Brain microvascular endothelial cell (primary cell): Measurements from ENCODE around the gene ZNF804B.

Experiments used
- DNase-seq: peaks from one replicate; pipeline ENCODE4 v3.0.0-alpha.2; 2020
- H3K27ac ChIP-seq: fragments of 250-450 bp; sonication (Bioruptor Pico); 2 replicates; pipeline ENCODE4 v1.5.1; 2020; ENCODE audit warnings: mild to moderate bottlenecking, moderate library complexity
- H3K27me3 ChIP-seq: fragments of 250-450 bp; sonication (Bioruptor Pico); replicated peaks from 2 replicates; pipeline ENCODE4 v1.5.1; 2020; ENCODE audit warnings: mild to moderate bottlenecking
- H3K36me3 ChIP-seq: fragments of 250-450 bp; sonication (Bioruptor Pico); replicated peaks from 2 replicates; pipeline ENCODE4 v1.5.1; 2020; ENCODE audit warnings: mild to moderate bottlenecking
- H3K4me3 ChIP-seq: 2 replicates; pipeline ENCODE4 v1.5.1; 2011; ENCODE audit warnings: low read depth, mild to moderate bottlenecking, control low read depth, low read length, moderate library complexity
- in situ Hi-C: cut with HindIII; loops from 2 replicates; pipeline ENCODE4 v1.10.0; 2017; ENCODE audit warnings: low sequenced_read_pairs, low pct_ligation_motif_present
- TF ChIP-seq, protein P1 (sequence below): IDR thresholded peaks from 2 replicates; pipeline ENCODE4 v1.5.1; 2011; ENCODE audit warnings: low read depth, mild to moderate bottlenecking, moderate library complexity, low read length, control low read depth, inconsistent platforms; ENCODE audit errors: missing control alignments

The ZNF804B gene

DNA sequence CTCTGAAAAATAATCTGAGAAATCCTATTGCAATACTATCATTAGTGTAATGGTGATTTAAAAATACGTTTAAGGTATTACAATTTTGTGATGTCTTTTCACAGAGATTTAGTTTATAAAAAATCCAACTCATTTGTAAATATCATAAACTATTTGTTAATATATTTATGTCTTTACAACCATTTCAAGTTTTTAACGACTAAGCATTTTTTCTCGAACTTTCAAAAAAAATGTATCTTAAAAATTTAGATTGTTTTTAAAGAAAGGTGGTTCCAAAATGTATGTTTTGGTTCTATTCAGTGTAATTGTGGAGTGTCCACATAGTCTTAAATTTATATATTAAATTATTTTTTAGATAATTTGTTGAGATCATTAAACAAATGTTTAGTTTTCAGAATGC is 170.2 kb downstream of the ZNF804B start:
- Histone ChIP-seq H3K27ac (no peak overlapping the region), H3K36me3 (no peaks in the 10 kb centered on the region), H3K27me3 (no peaks in the 10 kb centered on the region), H3K4me3 (no peak overlapping the region)
- TF ChIP-seq, protein P1, sequence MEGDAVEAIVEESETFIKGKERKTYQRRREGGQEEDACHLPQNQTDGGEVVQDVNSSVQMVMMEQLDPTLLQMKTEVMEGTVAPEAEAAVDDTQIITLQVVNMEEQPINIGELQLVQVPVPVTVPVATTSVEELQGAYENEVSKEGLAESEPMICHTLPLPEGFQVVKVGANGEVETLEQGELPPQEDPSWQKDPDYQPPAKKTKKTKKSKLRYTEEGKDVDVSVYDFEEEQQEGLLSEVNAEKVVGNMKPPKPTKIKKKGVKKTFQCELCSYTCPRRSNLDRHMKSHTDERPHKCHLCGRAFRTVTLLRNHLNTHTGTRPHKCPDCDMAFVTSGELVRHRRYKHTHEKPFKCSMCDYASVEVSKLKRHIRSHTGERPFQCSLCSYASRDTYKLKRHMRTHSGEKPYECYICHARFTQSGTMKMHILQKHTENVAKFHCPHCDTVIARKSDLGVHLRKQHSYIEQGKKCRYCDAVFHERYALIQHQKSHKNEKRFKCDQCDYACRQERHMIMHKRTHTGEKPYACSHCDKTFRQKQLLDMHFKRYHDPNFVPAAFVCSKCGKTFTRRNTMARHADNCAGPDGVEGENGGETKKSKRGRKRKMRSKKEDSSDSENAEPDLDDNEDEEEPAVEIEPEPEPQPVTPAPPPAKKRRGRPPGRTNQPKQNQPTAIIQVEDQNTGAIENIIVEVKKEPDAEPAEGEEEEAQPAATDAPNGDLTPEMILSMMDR = no peak
- no peak for DNase-seq
- in situ Hi-C loops = no loop called here

DNA sequence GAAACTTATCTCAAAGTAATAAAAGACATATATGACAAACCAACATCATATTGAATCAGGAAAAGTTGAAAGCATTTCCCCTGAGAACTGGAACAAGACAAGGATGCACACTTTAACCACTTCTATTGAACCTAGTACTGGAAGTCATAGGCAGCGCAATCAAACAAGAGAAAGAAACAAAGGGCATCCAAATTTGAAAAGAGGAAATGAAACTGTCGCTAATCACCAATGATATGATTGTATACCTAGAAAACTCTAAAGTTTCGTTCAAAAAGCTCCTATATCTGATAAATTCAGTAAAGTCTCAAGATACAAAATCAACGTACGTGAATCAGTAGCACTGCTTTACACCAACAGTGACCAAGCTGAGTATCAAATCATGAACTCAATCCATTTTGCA is 173.8 kb downstream of the ZNF804B start:
- in situ Hi-C loops = no loop called here
- H3K36me3 ChIP-seq = no peaks in the 10 kb centered on the region

DNA sequence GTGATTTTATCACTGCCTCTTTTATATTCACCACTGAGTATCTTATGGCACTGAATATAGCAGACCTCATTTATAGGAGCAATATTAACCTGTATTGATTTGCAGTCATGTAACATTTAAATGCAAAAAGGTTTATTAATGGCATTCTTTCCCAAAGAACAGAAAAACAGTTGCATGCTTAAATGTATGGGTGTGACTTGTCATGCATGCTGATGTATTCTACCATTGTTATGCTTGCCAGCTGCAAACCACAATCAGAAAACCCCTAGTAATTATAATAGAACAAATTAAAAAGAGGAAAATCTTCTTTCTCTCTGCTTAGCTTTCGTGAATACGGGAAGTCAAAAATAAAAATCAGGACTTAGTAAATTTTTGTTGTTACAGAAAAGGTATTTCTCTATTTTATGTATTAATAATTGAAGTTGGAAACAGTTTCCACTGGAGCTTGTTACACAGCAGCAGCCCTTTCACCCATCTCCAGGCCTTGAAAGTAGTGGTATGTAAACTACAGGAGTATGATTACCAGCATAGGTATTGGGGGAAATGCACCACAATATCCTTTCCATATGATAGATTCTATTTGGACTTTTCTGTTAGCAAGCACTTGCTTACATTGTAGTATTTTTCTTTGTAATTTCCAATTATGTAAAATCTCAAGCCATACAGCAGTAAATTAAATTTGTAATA is 183.5 kb downstream of the ZNF804B start:
- H3K4me3 ChIP-seq = no peak overlapping the region
- no peaks in the 10 kb centered on the region for H3K27me3 ChIP-seq
- TF ChIP-seq, protein P1 = no peak
- in situ Hi-C loops = no loop called here
- H3K36me3 ChIP-seq = no peaks in the 10 kb centered on the region
- H3K27ac ChIP-seq = no peak overlapping the region
- no peak for DNase-seq

More for the DNA sequence above, 173.8 kb downstream of the ZNF804B start:
- no peak for DNase-seq
- Histone ChIP-seq H3K27me3 (no peaks in the 10 kb centered on the region), H3K27ac (no peak overlapping the region), H3K4me3 (no peak overlapping the region)
- TF ChIP-seq, protein P1 = no peak

DNA sequence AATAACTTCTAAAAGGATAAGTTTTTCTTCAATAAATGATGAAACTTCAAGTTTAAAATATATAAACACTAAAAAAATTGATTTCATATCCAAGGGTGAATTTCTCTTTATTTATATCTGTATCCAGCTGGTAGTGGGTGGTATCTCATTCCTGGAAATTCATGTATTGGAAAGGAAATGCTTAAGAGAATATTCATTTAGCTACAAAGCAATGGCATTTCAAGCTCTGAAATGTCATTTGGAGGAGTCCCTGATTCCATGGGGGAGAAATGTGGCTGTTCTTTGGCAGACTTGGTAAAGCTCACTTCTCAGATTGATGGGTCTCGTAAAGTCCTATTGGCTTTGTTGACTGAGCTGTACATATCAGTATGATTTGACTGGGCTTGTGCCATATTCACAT is 192.3 kb downstream of the ZNF804B start:
- no peaks in the 10 kb centered on the region for H3K36me3 ChIP-seq
- no peaks in the 10 kb centered on the region for H3K27me3 ChIP-seq
- H3K4me3 ChIP-seq = no peak overlapping the region
- in situ Hi-C loops = no loop called here
- DNase-seq = no peak
- TF ChIP-seq, protein P1 = no peak
- H3K27ac ChIP-seq = no peak overlapping the region

DNA sequence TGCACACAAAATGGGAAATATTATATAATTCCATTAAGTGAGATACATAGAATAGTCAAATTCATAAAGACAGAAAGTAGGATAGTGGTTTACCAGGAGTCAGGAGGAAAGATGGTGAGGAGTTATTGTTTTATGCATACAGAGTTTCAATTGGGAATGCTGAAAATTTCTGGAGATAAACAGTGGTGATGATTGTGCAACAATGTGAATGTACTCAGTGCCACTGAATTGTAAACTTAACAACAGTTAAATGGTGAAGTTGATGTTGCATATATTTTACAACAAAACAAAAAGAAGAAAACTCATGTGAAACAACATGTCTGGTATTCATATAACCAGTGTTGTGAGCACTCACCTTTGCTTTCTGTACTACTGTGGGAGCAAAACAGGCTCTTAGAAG is 204.9 kb downstream of the ZNF804B start:
- in situ Hi-C loops = no loop called here
- Histone ChIP-seq H3K36me3 (no peaks in the 10 kb centered on the region), H3K4me3 (no peak overlapping the region), H3K27me3 (no peaks in the 10 kb centered on the region), H3K27ac (no peak overlapping the region)
- TF ChIP-seq, protein P1 = no peak
- no peak for DNase-seq

DNA sequence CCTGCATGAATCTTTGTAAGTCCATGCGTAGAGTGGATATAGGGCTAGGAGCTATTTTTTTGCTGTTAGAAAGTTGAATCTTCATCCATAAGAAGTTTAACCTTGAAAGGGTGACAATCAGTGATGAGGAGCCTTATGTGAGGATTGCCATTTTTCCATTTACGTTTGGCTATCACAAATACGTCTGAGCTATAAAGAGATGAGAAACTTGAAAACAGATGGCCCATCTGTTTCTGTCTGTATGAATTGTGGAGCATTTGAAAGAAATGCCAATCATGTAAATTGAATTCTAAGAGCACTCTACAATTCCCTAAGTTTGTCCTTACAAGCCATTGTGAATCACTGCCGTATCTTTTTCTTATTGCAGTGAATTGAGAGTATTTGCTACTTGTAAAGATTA is 205.9 kb downstream of the ZNF804B start:
- no peaks in the 10 kb centered on the region for H3K36me3 ChIP-seq
- no peaks in the 10 kb centered on the region for H3K27me3 ChIP-seq
- no peak overlapping the region for H3K4me3 ChIP-seq
- in situ Hi-C loops = no loop called here
- TF ChIP-seq, protein P1 = no peak
- no peak for DNase-seq
- no peak overlapping the region for H3K27ac ChIP-seq
